ENCODE measurements around the gene CRTAC1. TPM values are rescaled to one million over a fixed set of nuclear protein-coding genes. Genes with fewer than 3 reads are reported as not detected.

The CRTAC1 gene
- total RNA-seq, 1 donor from 2014 or later, result 123 TPM

DNA sequence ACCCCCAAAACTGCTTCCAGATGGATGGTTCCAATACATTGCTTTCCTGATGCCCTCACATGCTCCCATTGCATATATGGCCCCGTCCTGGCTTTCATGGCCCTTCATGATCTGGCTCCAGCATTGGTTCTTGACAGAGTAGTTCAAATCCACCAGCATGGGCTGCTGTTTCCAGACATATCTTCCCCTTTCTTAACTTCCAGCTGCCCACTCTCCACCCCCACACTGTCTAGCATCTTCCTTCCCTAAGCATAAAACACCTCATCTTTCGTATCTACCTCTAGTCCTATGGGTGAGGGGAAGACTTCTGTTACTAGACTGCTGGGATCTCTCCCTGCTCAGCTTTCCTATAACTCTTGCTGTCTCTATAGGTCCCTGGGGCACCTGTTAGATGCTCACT lies 194.0 kb downstream of the CRTAC1 start:
- ATAC-seq, result no peak
- H3K27me3 ChIP-seq (ENCODE audit: low read depth), result no peaks in the 10 kb centered on the region
- H3K27ac ChIP-seq, result no peak overlapping the region
- peaks cover 5% of the 10 kb centered on the region for H3K4me1 ChIP-seq
- TF ChIP-seq, protein P1, sequence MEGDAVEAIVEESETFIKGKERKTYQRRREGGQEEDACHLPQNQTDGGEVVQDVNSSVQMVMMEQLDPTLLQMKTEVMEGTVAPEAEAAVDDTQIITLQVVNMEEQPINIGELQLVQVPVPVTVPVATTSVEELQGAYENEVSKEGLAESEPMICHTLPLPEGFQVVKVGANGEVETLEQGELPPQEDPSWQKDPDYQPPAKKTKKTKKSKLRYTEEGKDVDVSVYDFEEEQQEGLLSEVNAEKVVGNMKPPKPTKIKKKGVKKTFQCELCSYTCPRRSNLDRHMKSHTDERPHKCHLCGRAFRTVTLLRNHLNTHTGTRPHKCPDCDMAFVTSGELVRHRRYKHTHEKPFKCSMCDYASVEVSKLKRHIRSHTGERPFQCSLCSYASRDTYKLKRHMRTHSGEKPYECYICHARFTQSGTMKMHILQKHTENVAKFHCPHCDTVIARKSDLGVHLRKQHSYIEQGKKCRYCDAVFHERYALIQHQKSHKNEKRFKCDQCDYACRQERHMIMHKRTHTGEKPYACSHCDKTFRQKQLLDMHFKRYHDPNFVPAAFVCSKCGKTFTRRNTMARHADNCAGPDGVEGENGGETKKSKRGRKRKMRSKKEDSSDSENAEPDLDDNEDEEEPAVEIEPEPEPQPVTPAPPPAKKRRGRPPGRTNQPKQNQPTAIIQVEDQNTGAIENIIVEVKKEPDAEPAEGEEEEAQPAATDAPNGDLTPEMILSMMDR (IDR thresholded peaks at IDR 0.05), result no peak
- H3K4me3 ChIP-seq, result no peak overlapping the region
- H3K9me3 ChIP-seq, result no peaks in the 10 kb centered on the region
- H3K36me3 ChIP-seq, result no peaks in the 10 kb centered on the region
- intact Hi-C loops (cut with DNase I), result no loop called here
- DNase-seq, result no peak

DNA sequence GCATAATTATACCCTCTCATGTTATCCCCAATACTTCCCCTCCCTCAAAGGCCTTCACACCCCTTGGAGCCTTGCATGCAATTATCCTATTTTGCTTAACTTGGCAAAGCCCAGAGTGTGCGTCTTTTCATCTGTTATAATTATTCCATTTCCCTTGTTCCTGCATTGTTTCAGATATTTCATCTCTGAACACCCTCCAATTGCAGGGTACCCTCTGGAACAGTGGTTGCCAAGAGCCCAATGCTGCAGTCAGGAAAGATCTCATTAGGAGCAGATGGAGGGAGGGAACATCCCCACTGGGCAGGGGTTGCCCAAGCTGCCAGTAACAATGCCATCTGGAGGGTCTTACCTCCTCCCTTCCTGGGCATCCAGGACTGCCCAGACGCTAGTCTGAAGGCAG lies 199.2 kb downstream of the CRTAC1 start:
- TF ChIP-seq, protein P1 (IDR thresholded peaks at IDR 0.05), result no peak
- Histone ChIP-seq H3K36me3 (no peaks in the 10 kb centered on the region), H3K4me1 (no peaks in the 10 kb centered on the region), H3K27me3 (ENCODE audit: low read depth) (no peaks in the 10 kb centered on the region), H3K9me3 (no peaks in the 10 kb centered on the region), H3K4me3 (no peak overlapping the region), H3K27ac (no peak overlapping the region)
- ATAC-seq, result no peak
- intact Hi-C loops (cut with DNase I), result no loop called here
- no peak for DNase-seq

DNA sequence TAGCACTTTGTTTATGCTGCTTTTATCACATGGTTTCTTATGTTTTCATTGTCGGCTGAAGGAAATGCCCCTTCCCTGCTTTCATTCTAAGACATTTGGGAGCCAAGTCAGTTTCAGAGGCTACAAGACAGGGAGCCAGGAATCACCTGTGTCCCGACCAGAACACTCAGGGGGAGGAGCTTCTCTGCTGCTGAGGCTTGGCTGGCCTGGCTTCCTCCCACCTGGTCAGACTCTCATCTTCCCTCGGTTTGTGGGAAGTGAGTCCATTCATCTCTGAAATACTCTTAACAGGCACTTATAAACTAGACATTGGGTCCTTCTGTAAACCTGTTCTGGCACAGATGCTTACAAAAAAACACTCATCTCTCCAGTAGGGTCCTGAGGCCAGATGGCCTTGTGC lies 200.4 kb downstream of the CRTAC1 start:
- Histone ChIP-seq H3K4me3 (no peak overlapping the region), H3K27ac (no peak overlapping the region), H3K4me1 (no peaks in the 10 kb centered on the region), H3K9me3 (no peaks in the 10 kb centered on the region), H3K27me3 (ENCODE audit: low read depth) (no peaks in the 10 kb centered on the region), H3K36me3 (no peaks in the 10 kb centered on the region)
- intact Hi-C loops (cut with DNase I), result no loop called here
- DNase-seq (peak; percentile 49), ATAC-seq (peak; percentile 67)
- TF ChIP-seq, protein P1 (IDR thresholded peaks at IDR 0.05), result no peak

DNA sequence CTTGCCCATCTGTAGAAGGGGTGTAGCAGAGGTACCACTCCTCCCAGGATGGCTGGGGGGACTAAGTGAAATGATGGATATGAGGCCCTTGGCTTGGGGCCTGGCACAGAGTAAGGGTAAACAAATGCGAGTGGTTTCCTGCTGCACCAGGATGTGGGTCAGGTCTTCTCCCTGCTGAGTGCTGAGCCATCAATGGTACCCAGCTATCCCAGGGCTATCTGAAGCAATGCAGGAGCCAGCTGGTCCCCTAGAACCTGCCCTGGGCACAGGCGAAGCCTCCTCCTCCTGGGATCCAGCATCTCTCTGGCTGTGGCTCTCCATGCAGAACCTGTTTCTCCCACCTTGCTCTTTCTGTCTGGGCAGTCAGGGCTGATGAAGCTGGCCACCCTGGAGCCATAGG lies 201.7 kb downstream of the CRTAC1 start:
- TF ChIP-seq, protein P1 (IDR thresholded peaks at IDR 0.05), result no peak
- intact Hi-C loops (cut with DNase I), result no loop called here
- no peaks in the 10 kb centered on the region for H3K9me3 ChIP-seq
- no peaks in the 10 kb centered on the region for H3K36me3 ChIP-seq
- H3K4me1 ChIP-seq, result no peaks in the 10 kb centered on the region
- no peak for ATAC-seq
- DNase-seq, result no peak
- H3K4me3 ChIP-seq, result no peak overlapping the region
- H3K27me3 ChIP-seq (ENCODE audit: low read depth), result no peaks in the 10 kb centered on the region
- no peak overlapping the region for H3K27ac ChIP-seq

DNA sequence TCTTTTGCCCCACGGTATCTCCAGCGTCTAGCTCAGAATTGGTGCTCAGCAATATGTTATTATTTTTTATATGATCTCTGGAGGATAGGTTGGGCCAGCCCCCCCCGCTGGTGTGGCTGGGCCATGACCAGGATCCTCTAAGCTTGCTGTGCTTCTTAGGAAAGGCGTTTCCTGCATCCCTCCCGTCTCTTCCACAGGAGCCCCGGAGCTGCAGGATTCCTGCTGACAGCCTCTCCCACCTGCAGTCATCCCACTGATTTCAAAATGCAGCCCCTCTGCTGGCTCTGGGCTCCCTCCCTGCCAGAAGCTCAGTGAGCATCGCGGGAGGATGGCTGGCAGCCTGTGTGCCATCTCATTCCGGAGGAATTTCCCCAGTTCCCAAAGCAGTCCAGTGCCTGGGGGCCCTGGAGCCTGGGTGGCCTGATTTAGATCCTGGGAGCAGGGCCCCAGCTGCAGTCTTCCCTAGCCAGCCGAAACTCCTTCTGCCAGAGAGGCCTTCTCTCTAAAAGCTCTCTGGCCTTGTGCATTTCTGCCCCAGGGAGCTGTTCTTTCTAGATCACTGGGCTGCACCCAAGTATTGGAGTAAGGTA lies 202.6 kb downstream of the CRTAC1 start:
- no peak overlapping the region for H3K4me3 ChIP-seq
- ATAC-seq, result no peak
- DNase-seq, result no peak
- no peaks in the 10 kb centered on the region for H3K4me1 ChIP-seq
- no peak overlapping the region for H3K27ac ChIP-seq
- no peaks in the 10 kb centered on the region for H3K36me3 ChIP-seq
- H3K9me3 ChIP-seq, result no peaks in the 10 kb centered on the region
- intact Hi-C loops (cut with DNase I), result no loop called here
- no peaks in the 10 kb centered on the region for H3K27me3 ChIP-seq (ENCODE audit: low read depth)
- TF ChIP-seq, protein P1 (IDR thresholded peaks at IDR 0.05), result no peak

Data from lower lobe of right lung (tissue), 2 donors.